HG03558 (cell line): ENCODE measurements around the gene MCOLN1.

Source experiments
- ATAC-seq: cut with Tn5 transposase; IDR thresholded peaks from one replicate; pipeline ENCODE4 v1.9.1; 2021; ENCODE audit warnings: moderate number of reproducible peaks; ENCODE audit not compliant: unreplicated experiment; ENCODE audit errors: extremely low read depth

Gene MCOLN1

GRCh38 chr19:7540761-7541474 lies 18.5 kb downstream of the MCOLN1 start:
- no peak for ATAC-seq

GRCh38 chr19:7541475-7541824 lies 19.0 kb downstream of the MCOLN1 start:
- no peak for ATAC-seq

GRCh38 chr19:7541828-7542443 lies 19.5 kb downstream of the MCOLN1 start:
- ATAC-seq, result no peak

- ATAC-seq, result no peak
These were observed 20.3 kb downstream of the MCOLN1 start for GRCh38 chr19:7542556-7543348.

- no peak for ATAC-seq
These were observed 22.2 kb downstream of the MCOLN1 start for GRCh38 chr19:7544626-7545025.

GRCh38 chr19:7545300-7545699 lies 22.9 kb downstream of the MCOLN1 start:
- ATAC-seq, result no peak

GRCh38 chr19:7545904-7546303 lies 23.5 kb downstream of the MCOLN1 start:
- no peak for ATAC-seq

GRCh38 chr19:7547159-7547558 lies 24.7 kb downstream of the MCOLN1 start:
- ATAC-seq, result no peak

GRCh38 chr19:7549429-7550148 lies 27.2 kb downstream of the MCOLN1 start:
- ATAC-seq, result no peak

- no peak for ATAC-seq
These were observed 27.8 kb downstream of the MCOLN1 start for GRCh38 chr19:7550169-7550770.

- ATAC-seq, result no peak
These were observed 28.8 kb downstream of the MCOLN1 start for GRCh38 chr19:7550987-7551761.

- no peak for ATAC-seq
These were observed 30.4 kb downstream of the MCOLN1 start for GRCh38 chr19:7552781-7553180.

GRCh38 chr19:7554565-7554964 lies 32.1 kb downstream of the MCOLN1 start:
- no peak for ATAC-seq

GRCh38 chr19:7554990-7555864 lies 32.8 kb downstream of the MCOLN1 start:
- no peak for ATAC-seq

GRCh38 chr19:7556696-7557315 lies 34.4 kb downstream of the MCOLN1 start:
- ATAC-seq, result no peak

- no peak for ATAC-seq
These were observed 36.2 kb downstream of the MCOLN1 start for GRCh38 chr19:7558667-7559066.

- ATAC-seq, result no peak
These were observed 36.7 kb downstream of the MCOLN1 start for GRCh38 chr19:7559102-7559501.

- ATAC-seq, result no peak
These were observed 37.8 kb downstream of the MCOLN1 start for GRCh38 chr19:7560255-7560654.
